Thoracic aorta (tissue), 2 donors: ENCODE measurements around the gene ZNF319. TPM values are rescaled to one million over a fixed set of nuclear protein-coding genes. Genes with fewer than 3 reads are reported as not detected.

Source experiments
- ATAC-seq: fragments of 150-250 bp; one replicate; pipeline ENCODE4 v1.8.0; 2017; ENCODE audit warnings: low read depth; ENCODE audit not compliant: insufficient number of reproducible peaks, low FRiP score
- DNase-seq: peaks from one replicate; pipeline ENCODE4 v3.0.0-alpha.2; 2020; ENCODE audit warnings: low spot score
- H3K27ac ChIP-seq, 2 donors: fragments of 200-600 bp; sonication (generic); 1 replicate in 1 of 2; 2 replicates in 1 of 2; pipeline ENCODE4 v1.5.1; 2016; ENCODE audit warnings: mild to moderate bottlenecking in 2 of 2, moderate library complexity in 2 of 2
- H3K27me3 ChIP-seq: fragments of 200-600 bp; sonication (generic); replicated peaks from 2 replicates; pipeline ENCODE4 v1.6.0; 2016; ENCODE audit warnings: mild to moderate bottlenecking; ENCODE audit not compliant: insufficient read depth
- H3K36me3 ChIP-seq: fragments of 200-600 bp; sonication (generic); one replicate; pipeline ENCODE4 v1.5.1; 2016
- H3K4me1 ChIP-seq, 2 donors: fragments of 200-600 bp; sonication (generic); 1 replicate in 1 of 2; 2 replicates in 1 of 2; pipeline versions ENCODE4 v1.5.1 to v1.6.0; 2016; ENCODE audit warnings: low read depth in 2 of 2, mild to moderate bottlenecking in 1 of 2; ENCODE audit not compliant: control insufficient read depth in 1 of 2
- H3K4me3 ChIP-seq: fragments of 200-600 bp; sonication (generic); 2 replicates; pipeline ENCODE4 v1.5.1; 2016; ENCODE audit warnings: mild to moderate bottlenecking
- H3K9me3 ChIP-seq: fragments of 200-600 bp; sonication (generic); 2 replicates; pipeline ENCODE4 v1.5.1; 2016
- CTCF ChIP-seq: fragments of 200-600 bp; sonication (generic); IDR thresholded peaks from one replicate; pipeline ENCODE4 v1.5.1; 2019; ENCODE audit warnings: antibody characterized with exemption
- total RNA-seq, 2 donors: library from RNA; depleted of rRNA; stranded (reverse); fragments of >200 nt; gene quantifications; one replicate each; pipeline versions ENCODE4 v1.1.0 to v1.2.3, GENCODE V29; 2016

Gene ZNF319
- total RNA-seq, 2 donors from 2014 or later: 6.0 to 13.8 TPM

- H3K27ac ChIP-seq: no peak overlapping the region
- H3K9me3 ChIP-seq: no peaks in the 10 kb centered on the region
- ATAC-seq (no peak), DNase-seq (no peak)
- no peak overlapping the region for H3K4me3 ChIP-seq
- H3K36me3 ChIP-seq: no peaks in the 10 kb centered on the region
- H3K27me3 ChIP-seq: no peaks in the 10 kb centered on the region
- no peak for TF ChIP-seq CTCF
- no peaks in the 10 kb centered on the region for H3K4me1 ChIP-seq
These were observed 34.3 kb upstream of the ZNF319 start for GRCh38 chr16:58034774-58035173.

GRCh38 chr16:58034128-58034685, 33.7 kb upstream of the ZNF319 start:
- H3K9me3 ChIP-seq: no peaks in the 10 kb centered on the region
- no peaks in the 10 kb centered on the region for H3K4me1 ChIP-seq
- no peaks in the 10 kb centered on the region for H3K27me3 ChIP-seq
- H3K27ac ChIP-seq: no peak overlapping the region
- H3K36me3 ChIP-seq: no peaks in the 10 kb centered on the region
- ATAC-seq (no peak), DNase-seq (no peak)
- no peak for TF ChIP-seq CTCF
- H3K4me3 ChIP-seq: no peak overlapping the region

GRCh38 chr16:58032710-58033293, 32.3 kb upstream of the ZNF319 start:
- DNase-seq (no peak), ATAC-seq (no peak)
- Histone ChIP-seq H3K27ac (no peak overlapping the region), H3K4me1 (no peaks in the 10 kb centered on the region), H3K4me3 (no peak overlapping the region), H3K27me3 (no peaks in the 10 kb centered on the region), H3K36me3 (no peaks in the 10 kb centered on the region), H3K9me3 (no peaks in the 10 kb centered on the region)
- no peak for TF ChIP-seq CTCF

GRCh38 chr16:58031016-58031800, 30.7 kb upstream of the ZNF319 start:
- no peak for TF ChIP-seq CTCF
- DNase-seq (no peak), ATAC-seq (no peak)
- no peaks in the 10 kb centered on the region for H3K9me3 ChIP-seq
- H3K27ac ChIP-seq: no peak overlapping the region
- H3K27me3 ChIP-seq: no peaks in the 10 kb centered on the region
- no peak overlapping the region for H3K4me3 ChIP-seq
- no peaks in the 10 kb centered on the region for H3K36me3 ChIP-seq
- peaks cover 6 to 14% of the 10 kb centered on the region in 2 donors for H3K4me1 ChIP-seq

GRCh38 chr16:58030136-58030840, 29.8 kb upstream of the ZNF319 start:
- Histone ChIP-seq H3K4me3 (no peak overlapping the region), H3K36me3 (no peaks in the 10 kb centered on the region), H3K27ac (no peak overlapping the region), H3K9me3 (no peaks in the 10 kb centered on the region), H3K4me1 (peaks cover 7 to 17% of the 10 kb centered on the region in 2 donors), H3K27me3 (no peaks in the 10 kb centered on the region)
- ATAC-seq (no peak), DNase-seq (no peak)
- TF ChIP-seq CTCF: no peak
